GM21529 (cell line): ENCODE data around the gene MARCHF3.
"Not testable (repeated sequence)": the region's sequence is repeated elsewhere in the genome, so short reads cannot be mapped to it uniquely, and the experiment has no call there.

Experiments
- ATAC-seq: cut with Tn5 transposase; IDR thresholded peaks from one replicate; pipeline ENCODE4 v1.9.1; 2021; ENCODE audit not compliant: unreplicated experiment

The MARCHF3 gene

GRCh38 chr5:126881821-126882600 is 148.3 kb downstream of the MARCHF3 start:
- no peak for ATAC-seq

- no peak for ATAC-seq
Observed at GRCh38 chr5:126878634-126879033, 151.7 kb downstream of the MARCHF3 start.

GRCh38 chr5:126878085-126878484 is 152.3 kb downstream of the MARCHF3 start:
- ATAC-seq = no peak

GRCh38 chr5:126877602-126878001 is 152.8 kb downstream of the MARCHF3 start:
- ATAC-seq = no peak

GRCh38 chr5:126875303-126875785 is 155.0 kb downstream of the MARCHF3 start:
- ATAC-seq = no peak

- ATAC-seq = no peak
Observed at GRCh38 chr5:126872561-126873354, 157.6 kb downstream of the MARCHF3 start.

GRCh38 chr5:126871441-126871840 is 158.9 kb downstream of the MARCHF3 start:
- no peak for ATAC-seq

- peak; percentile 86 for ATAC-seq
Observed at GRCh38 chr5:126869005-126869451, 161.3 kb downstream of the MARCHF3 start.

- ATAC-seq = no peak
Observed at GRCh38 chr5:126868338-126869004, 161.9 kb downstream of the MARCHF3 start.

- ATAC-seq = no peak
Observed at GRCh38 chr5:126866851-126867636, 163.3 kb downstream of the MARCHF3 start.

- no peak for ATAC-seq
Observed at GRCh38 chr5:126865299-126865698, 165.1 kb downstream of the MARCHF3 start.

GRCh38 chr5:126864042-126864688 is 166.2 kb downstream of the MARCHF3 start:
- ATAC-seq = no peak

GRCh38 chr5:126863402-126863801 is 167.0 kb downstream of the MARCHF3 start:
- ATAC-seq = no peak

- no peak for ATAC-seq
Observed at GRCh38 chr5:126858441-126858840, 171.9 kb downstream of the MARCHF3 start.

- ATAC-seq = no peak
Observed at GRCh38 chr5:126857472-126858410, 172.6 kb downstream of the MARCHF3 start.

- ATAC-seq = no peak
Observed at GRCh38 chr5:126855266-126855665, 175.1 kb downstream of the MARCHF3 start.

GRCh38 chr5:126854526-126855110 is 175.7 kb downstream of the MARCHF3 start:
- ATAC-seq = no peak

- ATAC-seq = not testable (repeated sequence)
Observed at GRCh38 chr5:126853541-126854307, 176.6 kb downstream of the MARCHF3 start.
